ENCODE data around the gene TRPM5.

Gene TRPM5

DNA sequence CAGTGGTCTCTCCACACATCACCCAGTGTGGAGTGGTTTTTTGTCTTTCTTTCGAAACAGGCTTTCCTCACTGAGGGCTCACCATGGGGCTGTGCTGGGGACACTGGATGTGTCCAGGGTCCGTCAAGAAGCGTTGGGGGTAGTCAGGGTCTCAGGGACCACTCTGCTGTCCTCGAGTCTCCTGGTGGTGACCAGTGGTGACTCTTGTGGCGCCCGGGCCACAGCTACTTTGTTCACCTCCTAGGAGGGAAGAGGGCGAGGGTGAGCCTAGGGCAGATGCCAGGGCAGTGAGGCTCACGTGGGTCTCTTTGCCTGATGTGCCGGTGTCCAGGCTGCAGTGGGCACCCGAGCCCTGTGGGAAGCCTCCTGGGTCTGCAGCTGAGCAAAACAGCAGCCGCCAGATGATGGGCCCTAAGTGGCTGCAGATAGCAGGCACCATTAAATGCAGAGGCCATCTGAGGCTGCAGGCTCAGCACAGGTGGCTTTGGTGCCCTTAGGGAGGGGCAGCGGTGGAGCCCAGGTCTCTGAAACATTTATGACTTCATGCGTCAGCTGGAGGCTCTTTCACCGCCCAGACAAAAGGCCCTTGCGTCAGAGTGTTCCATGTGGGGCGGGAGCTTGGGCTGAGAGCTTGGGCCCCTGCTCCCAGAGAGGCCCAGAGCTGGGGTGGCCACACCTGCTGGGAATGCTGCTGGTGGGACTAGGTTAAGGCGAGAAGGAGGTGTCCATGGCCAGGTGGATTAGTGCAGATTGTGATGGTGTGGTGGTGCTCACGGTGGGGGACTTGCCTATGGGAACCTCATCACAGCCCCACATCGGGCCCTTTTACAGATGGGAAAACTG is 30.0 kb upstream of the TRPM5 start:
- TF ChIP-seq, protein P1, sequence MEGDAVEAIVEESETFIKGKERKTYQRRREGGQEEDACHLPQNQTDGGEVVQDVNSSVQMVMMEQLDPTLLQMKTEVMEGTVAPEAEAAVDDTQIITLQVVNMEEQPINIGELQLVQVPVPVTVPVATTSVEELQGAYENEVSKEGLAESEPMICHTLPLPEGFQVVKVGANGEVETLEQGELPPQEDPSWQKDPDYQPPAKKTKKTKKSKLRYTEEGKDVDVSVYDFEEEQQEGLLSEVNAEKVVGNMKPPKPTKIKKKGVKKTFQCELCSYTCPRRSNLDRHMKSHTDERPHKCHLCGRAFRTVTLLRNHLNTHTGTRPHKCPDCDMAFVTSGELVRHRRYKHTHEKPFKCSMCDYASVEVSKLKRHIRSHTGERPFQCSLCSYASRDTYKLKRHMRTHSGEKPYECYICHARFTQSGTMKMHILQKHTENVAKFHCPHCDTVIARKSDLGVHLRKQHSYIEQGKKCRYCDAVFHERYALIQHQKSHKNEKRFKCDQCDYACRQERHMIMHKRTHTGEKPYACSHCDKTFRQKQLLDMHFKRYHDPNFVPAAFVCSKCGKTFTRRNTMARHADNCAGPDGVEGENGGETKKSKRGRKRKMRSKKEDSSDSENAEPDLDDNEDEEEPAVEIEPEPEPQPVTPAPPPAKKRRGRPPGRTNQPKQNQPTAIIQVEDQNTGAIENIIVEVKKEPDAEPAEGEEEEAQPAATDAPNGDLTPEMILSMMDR (IDR thresholded peaks at IDR 0.05; ENCODE audit: control extremely low read depth, extremely low read depth, low read depth, missing control alignments), result no peak
- no peak for DNase-seq (ENCODE audit: extremely low spot score)
- POLR2A ChIA-PET, result no interaction called here
- CTCF ChIA-PET, result interaction anchor here (0.9 kb wide), 1 partner anchor 169 kb away, joined by 4 read pairs; no protein-coding TSS in a partner anchor

DNA sequence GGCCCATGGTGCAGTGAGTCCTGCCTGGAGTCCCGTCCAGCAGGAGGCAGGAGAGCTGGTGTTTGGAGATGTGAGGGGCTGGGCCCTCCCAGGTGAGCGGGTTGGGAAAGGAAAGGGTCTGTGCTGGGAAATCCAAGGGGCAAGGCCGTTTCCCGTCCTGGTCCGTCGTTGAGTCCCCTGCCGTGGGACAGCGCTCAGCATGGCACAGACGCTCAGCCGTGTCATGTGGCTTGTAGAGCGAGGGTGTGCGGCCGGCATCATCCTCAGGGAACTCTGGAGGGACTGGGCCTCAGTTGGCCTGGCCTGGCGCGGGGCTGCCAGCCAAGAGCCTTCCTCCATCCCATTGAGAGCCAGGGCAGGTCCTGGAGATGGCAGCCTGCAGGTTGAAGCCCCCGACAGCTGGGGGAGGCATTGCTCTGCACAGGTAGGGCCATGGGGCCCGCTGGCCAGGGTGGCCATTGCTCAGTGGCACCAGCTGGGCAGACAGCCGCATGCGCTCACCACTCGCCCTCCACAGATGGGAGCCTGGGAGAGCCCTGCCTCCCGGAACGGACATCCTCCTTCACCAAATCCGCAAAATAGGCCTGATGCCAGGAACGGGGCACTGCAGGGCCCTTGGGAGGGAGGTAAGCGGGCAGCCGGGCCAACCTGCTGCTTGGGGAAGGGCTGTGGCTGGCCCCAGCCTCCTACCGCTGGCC is 29.2 kb upstream of the TRPM5 start:
- CTCF ChIA-PET, result no interaction called here
- DNase-seq (ENCODE audit: extremely low spot score), result no peak
- TF ChIP-seq, protein P1 (IDR thresholded peaks at IDR 0.05; ENCODE audit: control extremely low read depth, extremely low read depth, low read depth, missing control alignments), result no peak
- POLR2A ChIA-PET, result no interaction called here

DNA sequence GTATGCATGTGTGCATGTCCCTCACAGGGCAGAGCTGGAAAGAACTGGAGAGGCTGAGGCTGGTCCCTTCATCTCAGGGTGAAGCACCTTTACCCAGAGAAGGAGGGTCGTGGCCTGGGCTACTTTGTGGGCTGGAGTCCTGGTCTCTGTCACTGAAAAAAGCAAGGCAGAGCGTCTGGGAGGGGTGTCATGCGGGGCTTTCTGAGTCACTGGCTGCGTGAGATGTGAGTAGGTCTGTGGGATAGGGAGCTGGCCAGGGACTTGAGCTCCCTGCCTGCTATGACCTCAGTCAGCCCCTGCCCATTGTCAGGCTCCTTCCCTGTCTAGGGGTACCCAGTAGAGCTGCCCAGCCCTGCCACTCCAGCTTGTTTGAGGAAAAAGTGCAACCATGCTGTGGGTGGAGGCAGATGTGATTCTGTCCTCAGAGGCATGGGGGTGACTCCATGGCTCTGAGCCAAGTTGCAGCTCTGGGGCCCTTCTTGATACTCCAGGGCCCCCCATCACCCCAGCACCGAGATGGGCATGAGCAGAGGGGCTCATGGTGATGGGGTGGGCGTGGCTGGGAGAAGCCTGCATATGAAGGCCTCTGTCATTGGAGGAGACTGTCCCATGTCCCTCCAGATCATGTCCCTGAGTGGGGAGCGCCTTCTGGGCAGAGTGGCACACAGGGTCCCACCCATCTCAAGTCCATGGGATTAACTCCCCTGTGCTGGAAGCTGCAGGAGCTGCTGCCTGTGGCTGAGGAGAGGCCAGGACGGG is 28.3 kb upstream of the TRPM5 start:
- POLR2A ChIA-PET, result no interaction called here
- TF ChIP-seq, protein P1 (IDR thresholded peaks at IDR 0.05; ENCODE audit: control extremely low read depth, extremely low read depth, low read depth, missing control alignments), result no peak
- no peak for DNase-seq (ENCODE audit: extremely low spot score)
- CTCF ChIA-PET, result no interaction called here

DNA sequence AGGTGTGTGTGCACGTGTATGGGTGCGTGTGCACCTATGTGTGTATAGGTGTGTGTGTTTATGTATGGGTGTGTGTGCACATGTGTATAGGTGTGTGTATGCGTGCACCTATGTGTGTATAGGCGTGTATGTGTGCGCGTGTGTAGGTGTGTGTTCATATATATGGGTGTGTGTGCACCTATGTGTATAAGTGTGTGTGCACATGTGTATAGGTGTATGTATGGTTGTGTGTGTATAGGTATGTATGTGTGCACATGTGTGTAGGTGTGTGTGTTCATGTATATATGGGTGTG is 27.4 kb upstream of the TRPM5 start:
- no peak for DNase-seq (ENCODE audit: extremely low spot score)
- CTCF ChIA-PET, result no interaction called here
- TF ChIP-seq, protein P1 (IDR thresholded peaks at IDR 0.05; ENCODE audit: control extremely low read depth, extremely low read depth, low read depth, missing control alignments), result no peak
- POLR2A ChIA-PET, result no interaction called here

DNA sequence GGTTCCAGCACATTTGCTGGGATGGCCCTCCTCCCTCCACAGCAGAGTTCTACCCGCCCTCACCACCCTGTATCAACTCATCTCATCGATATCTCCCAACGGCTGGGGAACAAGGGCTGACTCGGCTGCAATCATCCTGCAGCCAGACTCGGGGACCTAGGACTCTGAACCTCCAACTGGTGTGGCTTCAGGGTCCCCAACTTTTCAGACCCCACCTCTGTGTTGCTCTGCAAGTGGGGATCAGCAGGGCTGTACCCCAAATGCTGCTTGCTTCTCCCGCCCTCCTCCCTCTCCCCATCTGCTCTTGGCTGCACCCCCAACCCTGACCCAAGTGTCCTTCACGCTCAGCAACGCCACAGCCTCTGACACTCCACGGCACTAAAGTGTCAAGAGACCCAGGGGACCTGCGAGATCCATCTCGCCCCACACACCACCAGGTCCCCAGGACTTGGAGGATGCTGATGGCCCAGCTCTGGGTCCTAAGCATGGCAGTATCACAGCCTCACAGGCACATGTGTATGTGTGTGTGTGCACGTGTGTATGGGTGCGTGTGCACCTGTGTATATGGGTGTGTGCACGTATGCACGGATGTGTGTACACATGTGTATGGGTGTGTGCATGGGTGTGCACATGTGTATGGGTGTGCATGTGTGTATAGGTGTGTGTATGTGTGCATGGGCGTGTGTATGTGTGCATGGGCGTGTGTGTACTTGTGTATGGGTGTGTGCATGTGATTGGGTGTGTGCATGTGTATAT is 26.9 kb upstream of the TRPM5 start:
- ChIA-PET POLR2A (no interaction called here), CTCF (no interaction called here)
- TF ChIP-seq, protein P1 (IDR thresholded peaks at IDR 0.05; ENCODE audit: control extremely low read depth, extremely low read depth, low read depth, missing control alignments), result no peak
- DNase-seq (ENCODE audit: extremely low spot score), result no peak

DNA sequence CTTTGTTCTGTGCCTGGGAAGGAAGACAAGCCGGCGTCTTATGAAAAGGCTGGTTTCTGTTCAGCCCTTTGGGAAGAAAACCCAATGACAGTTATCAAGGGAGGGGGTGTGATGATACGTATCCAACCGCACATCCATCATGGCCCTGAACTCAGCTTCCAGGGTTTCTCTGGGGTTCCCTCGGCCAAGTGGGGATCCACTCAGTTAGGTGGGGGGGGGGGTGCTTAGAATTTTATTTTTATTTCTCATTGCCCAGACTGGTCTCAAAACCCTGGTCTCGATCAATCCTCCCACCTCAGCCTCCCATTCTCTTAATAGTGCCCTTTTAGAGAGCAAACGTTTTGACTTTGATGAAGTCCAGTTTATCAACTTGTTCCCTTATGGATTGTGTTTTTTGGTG is 26.2 kb upstream of the TRPM5 start:
- POLR2A ChIA-PET, result no interaction called here
- DNase-seq (ENCODE audit: extremely low spot score), result no peak
- CTCF ChIA-PET, result no interaction called here
- TF ChIP-seq, protein P1 (IDR thresholded peaks at IDR 0.05; ENCODE audit: control extremely low read depth, extremely low read depth, low read depth, missing control alignments), result no peak
